WI38 (cell line): ENCODE measurements around the gene SUFU.
"Not testable (repeated sequence)": the region's sequence is repeated elsewhere in the genome, so short reads cannot be mapped to it uniquely, and the experiment has no call there.

ENCODE experiments used
- H3K4me3 ChIP-seq: 2 replicates; pipeline ENCODE4 v1.5.1; 2011; ENCODE audit warnings: low read depth, mild to moderate bottlenecking, control low read depth, low read length
- TF ChIP-seq, protein P1 (sequence below): IDR thresholded peaks from 2 replicates; pipeline ENCODE4 v1.5.1; 2012; ENCODE audit warnings: low read depth, mild to moderate bottlenecking, control low read depth, low read length

SUFU gene

DNA sequence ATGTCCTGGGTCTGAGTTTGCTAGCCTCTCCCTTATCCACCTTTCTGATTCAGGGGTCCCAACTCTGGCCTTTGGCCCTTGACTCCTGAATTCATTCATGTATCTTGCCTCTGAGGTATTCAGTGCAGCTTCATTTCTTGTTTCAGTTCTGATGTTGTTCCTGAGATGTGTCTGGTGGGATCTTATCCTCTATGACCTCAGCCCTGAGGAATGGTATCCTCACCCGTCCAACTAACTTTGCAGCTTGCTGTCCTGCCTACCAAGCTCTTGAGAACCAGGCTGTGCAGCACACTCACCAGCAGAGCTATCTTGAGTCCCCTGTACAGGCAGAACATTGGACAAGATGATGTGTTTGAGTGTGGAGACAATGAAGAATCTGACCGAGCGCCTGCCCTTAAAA, 13.8 kb downstream of the SUFU start:
- no peak overlapping the region for H3K4me3 ChIP-seq
- TF ChIP-seq, protein P1, sequence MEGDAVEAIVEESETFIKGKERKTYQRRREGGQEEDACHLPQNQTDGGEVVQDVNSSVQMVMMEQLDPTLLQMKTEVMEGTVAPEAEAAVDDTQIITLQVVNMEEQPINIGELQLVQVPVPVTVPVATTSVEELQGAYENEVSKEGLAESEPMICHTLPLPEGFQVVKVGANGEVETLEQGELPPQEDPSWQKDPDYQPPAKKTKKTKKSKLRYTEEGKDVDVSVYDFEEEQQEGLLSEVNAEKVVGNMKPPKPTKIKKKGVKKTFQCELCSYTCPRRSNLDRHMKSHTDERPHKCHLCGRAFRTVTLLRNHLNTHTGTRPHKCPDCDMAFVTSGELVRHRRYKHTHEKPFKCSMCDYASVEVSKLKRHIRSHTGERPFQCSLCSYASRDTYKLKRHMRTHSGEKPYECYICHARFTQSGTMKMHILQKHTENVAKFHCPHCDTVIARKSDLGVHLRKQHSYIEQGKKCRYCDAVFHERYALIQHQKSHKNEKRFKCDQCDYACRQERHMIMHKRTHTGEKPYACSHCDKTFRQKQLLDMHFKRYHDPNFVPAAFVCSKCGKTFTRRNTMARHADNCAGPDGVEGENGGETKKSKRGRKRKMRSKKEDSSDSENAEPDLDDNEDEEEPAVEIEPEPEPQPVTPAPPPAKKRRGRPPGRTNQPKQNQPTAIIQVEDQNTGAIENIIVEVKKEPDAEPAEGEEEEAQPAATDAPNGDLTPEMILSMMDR, result no peak

DNA sequence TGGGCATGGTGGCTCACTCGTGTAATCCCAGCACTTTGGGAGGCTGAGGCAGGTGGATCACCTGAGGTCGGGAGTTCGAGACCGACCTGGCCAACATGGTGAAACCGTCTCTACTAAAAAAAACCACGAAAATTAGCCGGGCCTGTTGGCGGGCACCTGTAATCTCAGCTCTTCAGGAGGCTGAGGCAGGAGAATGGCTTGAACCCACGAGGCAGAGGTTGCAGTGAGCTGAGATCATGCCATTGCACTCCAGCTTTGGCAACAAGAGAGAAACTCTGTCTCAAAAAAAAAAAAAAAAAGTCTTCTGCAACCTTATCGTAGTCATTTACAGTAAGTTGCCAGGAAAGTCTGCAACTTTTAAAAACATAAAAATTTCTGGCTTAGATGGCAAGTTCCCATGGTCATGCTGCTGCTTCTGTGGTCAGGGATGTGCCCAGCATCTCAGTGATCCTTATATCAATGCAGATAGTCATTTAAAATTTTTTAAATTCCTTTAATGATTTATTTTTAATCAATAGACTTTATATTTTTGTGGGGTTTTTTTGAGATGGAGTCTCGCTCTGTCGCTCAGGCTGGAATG, 15.6 kb downstream of the SUFU start:
- TF ChIP-seq, protein P1, result no peak
- H3K4me3 ChIP-seq, result no peak overlapping the region

- H3K4me3 ChIP-seq, result no peak overlapping the region
- TF ChIP-seq, protein P1, result no peak
Observed at GRCh38 chr10:102522874-102523249, 19.1 kb downstream of the SUFU start.

- TF ChIP-seq, protein P1, result no peak
- H3K4me3 ChIP-seq, result no peak overlapping the region
Observed at GRCh38 chr10:102523250-102524029, 19.7 kb downstream of the SUFU start.

DNA sequence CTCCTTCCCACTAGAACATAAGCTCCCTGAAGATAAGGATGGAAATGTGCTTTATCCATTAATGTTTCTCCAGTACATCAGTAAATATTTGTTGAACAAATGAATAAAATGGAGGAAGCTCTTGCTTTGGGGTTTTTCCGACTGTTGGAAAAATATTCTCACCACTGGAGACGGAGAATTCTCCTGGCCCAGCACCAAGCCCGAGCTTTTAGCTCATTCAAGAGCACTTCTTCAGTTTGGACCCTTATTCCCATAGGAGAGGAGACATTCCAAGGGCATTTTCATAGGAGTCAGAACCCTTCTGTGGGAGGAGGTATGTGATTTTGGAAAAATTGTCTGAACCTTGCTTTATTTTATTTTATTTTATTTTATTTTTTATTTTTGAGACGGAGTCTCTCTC, 21.0 kb downstream of the SUFU start:
- TF ChIP-seq, protein P1, result no peak

DNA sequence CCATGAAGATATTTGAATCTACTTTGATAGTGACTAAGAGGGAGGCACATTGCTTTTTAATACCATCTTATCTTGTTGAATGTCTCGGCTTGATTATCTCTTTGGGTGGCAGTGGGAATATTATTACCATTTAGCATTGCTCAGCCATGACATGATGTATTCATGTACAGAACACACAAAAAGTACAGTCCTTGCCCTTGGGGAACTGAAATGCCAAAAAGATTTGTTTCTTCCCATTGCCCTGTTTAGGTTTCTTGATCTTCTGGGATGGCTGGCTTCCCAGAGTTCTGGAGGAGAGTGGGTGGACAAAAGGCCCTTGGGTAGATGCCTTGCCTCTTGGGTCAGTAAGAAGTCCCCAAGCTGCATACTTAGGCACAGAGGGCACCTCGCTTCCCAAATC, 23.8 kb downstream of the SUFU start:
- TF ChIP-seq, protein P1, result no peak
- H3K4me3 ChIP-seq, result no peak overlapping the region

More for the DNA sequence above, 21.0 kb downstream of the SUFU start:
- H3K4me3 ChIP-seq, result no peak overlapping the region

DNA sequence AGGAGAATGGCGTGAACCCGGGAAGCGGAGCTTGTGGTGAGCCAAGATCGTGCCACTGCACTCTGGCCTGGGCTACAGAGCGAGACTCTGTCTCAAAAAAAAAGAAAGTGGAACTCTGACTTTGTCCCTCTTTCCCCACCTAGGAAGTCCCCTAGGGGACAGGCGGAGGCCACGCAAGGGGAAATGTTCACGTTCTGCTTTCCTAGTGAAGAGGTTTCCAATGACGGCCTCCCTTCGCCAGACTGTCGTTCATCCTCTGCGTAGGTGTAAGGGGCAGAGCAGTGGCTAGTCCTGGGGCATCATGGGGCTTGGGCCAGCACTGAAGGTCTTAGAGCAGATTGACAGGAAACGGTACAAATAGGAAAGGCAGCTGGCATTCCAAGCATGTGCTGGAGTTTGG, 30.6 kb downstream of the SUFU start:
- TF ChIP-seq, protein P1, result no peak
- no peak overlapping the region for H3K4me3 ChIP-seq

DNA sequence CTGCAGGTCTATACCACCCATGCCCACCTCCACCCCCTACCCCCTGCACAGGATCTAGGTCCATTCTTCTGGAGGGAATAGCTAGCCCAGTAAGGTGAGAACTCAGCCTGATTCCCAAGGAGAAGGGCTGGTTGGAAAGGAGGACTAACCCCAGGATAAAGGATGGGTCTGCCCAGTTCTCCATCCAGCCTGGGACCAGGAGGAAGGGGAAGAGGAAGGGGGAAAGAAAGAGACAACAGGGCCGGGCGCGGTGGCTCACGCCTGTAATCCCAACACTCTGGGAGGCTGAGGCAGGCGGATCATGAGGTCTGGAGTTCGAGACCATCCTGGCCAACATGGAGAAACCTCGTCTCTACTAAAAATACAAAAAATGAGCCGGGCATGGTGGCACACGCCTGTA, 31.2 kb downstream of the SUFU start:
- H3K4me3 ChIP-seq, result not testable (repeated sequence)
